Vagina (tissue), 2 donors: ENCODE measurements around the gene INTS6L.

Experiments
- POLR2A ChIP-seq, 2 donors: fragments of 450-650 bp; IDR thresholded peaks; one replicate each; pipeline ENCODE4 v1.6.1; 2017; ENCODE audit warnings: antibody characterized with exemption in 2 of 2, mild to moderate bottlenecking in 2 of 2, moderate library complexity in 2 of 2
- POLR2AphosphoS5 ChIP-seq, 2 donors: sonication (generic); formaldehyde crosslinking; IDR thresholded peaks; one replicate each; pipeline ENCODE4 v1.9.0; 2017; ENCODE audit warnings: antibody characterized with exemption in 2 of 2, mild to moderate bottlenecking in 2 of 2, low read depth in 1 of 2; ENCODE audit not compliant: insufficient read depth in 1 of 2
- TF ChIP-seq, protein P1 (sequence below), 3 experiments: fragments of 450-650 bp in 2 of 3; fragments of 200-600 bp in 1 of 3; sonication (generic) in 1 of 3; IDR thresholded peaks; one replicate each; pipeline ENCODE4 v1.5.1; 2017 to 2019; ENCODE audit warnings: antibody characterized with exemption in 3 of 3, mild to moderate bottlenecking in 2 of 3, moderate library complexity in 2 of 3

- TF ChIP-seq POLR2A (IDR thresholded peaks at IDR 0.05) (no peak), POLR2AphosphoS5 (IDR thresholded peaks at IDR 0.05; ENCODE audit: insufficient read depth in 1 of 2, low read depth in 1 of 2) (no peak)
- TF ChIP-seq, protein P1, sequence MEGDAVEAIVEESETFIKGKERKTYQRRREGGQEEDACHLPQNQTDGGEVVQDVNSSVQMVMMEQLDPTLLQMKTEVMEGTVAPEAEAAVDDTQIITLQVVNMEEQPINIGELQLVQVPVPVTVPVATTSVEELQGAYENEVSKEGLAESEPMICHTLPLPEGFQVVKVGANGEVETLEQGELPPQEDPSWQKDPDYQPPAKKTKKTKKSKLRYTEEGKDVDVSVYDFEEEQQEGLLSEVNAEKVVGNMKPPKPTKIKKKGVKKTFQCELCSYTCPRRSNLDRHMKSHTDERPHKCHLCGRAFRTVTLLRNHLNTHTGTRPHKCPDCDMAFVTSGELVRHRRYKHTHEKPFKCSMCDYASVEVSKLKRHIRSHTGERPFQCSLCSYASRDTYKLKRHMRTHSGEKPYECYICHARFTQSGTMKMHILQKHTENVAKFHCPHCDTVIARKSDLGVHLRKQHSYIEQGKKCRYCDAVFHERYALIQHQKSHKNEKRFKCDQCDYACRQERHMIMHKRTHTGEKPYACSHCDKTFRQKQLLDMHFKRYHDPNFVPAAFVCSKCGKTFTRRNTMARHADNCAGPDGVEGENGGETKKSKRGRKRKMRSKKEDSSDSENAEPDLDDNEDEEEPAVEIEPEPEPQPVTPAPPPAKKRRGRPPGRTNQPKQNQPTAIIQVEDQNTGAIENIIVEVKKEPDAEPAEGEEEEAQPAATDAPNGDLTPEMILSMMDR (IDR thresholded peaks at IDR 0.05): no peak
Observed at GRCh38 chrX:135596495-135596894, 76.0 kb downstream of the INTS6L start.
